Measurements from ENCODE around the gene CDH4.

- TF ChIP-seq CTCF (conservative IDR thresholded peaks at IDR 0.05; ENCODE audit: low read length) (no peak), EZH2phosphoT487 (IDR thresholded peaks at IDR 0.05; ENCODE audit: borderline replicate concordance, low read depth, low read length) (no peak)
These were observed 589.9 kb downstream of the CDH4 start for GRCh38 chr20:61841966-61842365.

Data from OCI-LY7 (cell line).